PC-9 (cell line): ENCODE measurements around the gene LRRC32.

ENCODE experiments used
- EZH2 ChIP-seq: fragments of 200-600 bp; sonication (generic); IDR thresholded peaks from 2 replicates; pipeline ENCODE4 v1.8.0; 2017; ENCODE audit warnings: antibody characterized with exemption, low read depth
- TF ChIP-seq, protein P1 (sequence below): fragments of 200-600 bp; sonication (generic); conservative IDR thresholded peaks from 2 replicates; pipeline ENCODE4 v1.6.1; 2017; ENCODE audit warnings: mixed run types, antibody characterized with exemption, mild to moderate bottlenecking, moderate library complexity

DNA sequence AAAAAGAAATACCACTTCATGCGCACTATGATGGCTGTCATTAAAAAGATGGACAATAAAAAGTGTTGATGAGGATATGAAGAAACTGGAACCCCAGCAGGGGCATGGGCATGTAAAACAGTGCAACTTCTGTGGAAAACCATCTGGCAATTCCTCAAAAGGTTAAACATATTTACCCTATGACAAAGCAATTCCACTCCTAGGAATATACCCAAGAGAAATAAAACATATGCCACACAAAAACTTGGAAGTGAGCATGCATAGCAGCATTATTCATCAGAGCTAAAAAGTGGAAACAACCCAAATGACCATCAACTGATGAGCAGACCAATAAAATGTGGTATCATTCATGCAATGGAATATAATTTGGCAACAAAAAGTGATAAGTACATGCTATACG is 50.1 kb downstream of the LRRC32 start:
- TF ChIP-seq, protein P1, sequence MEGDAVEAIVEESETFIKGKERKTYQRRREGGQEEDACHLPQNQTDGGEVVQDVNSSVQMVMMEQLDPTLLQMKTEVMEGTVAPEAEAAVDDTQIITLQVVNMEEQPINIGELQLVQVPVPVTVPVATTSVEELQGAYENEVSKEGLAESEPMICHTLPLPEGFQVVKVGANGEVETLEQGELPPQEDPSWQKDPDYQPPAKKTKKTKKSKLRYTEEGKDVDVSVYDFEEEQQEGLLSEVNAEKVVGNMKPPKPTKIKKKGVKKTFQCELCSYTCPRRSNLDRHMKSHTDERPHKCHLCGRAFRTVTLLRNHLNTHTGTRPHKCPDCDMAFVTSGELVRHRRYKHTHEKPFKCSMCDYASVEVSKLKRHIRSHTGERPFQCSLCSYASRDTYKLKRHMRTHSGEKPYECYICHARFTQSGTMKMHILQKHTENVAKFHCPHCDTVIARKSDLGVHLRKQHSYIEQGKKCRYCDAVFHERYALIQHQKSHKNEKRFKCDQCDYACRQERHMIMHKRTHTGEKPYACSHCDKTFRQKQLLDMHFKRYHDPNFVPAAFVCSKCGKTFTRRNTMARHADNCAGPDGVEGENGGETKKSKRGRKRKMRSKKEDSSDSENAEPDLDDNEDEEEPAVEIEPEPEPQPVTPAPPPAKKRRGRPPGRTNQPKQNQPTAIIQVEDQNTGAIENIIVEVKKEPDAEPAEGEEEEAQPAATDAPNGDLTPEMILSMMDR, result no peak
- no peak for TF ChIP-seq EZH2
